Sigmoid colon (tissue), 7 donors: ENCODE results near the gene LMNTD1. TPM values are rescaled to one million over a fixed set of nuclear protein-coding genes. Genes with fewer than 3 reads are reported as not detected.
"Not testable (repeated sequence)": the region's sequence is repeated elsewhere in the genome, so short reads cannot be mapped to it uniquely, and the experiment has no call there.

ENCODE experiments used
- DNase-seq: peaks from one replicate; pipeline ENCODE4 v3.0.0-alpha.2; 2019
- H3K27ac ChIP-seq, 4 donors: fragments of 200-600 bp; sonication (generic); one replicate each; pipeline ENCODE4 v1.5.1; 2016 to 2019; ENCODE audit warnings: mild to moderate bottlenecking in 1 of 4
- H3K27me3 ChIP-seq, 3 donors: fragments of 200-600 bp; sonication (generic); one replicate each; pipeline ENCODE4 v1.5.1; 2019; ENCODE audit warnings: mild to moderate bottlenecking in 1 of 3
- H3K36me3 ChIP-seq, 4 donors: fragments of 200-600 bp; sonication (generic); one replicate each; pipeline ENCODE4 v1.5.1; 2016 to 2019
- H3K4me1 ChIP-seq, 4 donors: fragments of 200-600 bp; sonication (generic); one replicate each; pipeline ENCODE4 v1.5.1; 2017 to 2019
- H3K4me3 ChIP-seq, 4 donors: fragments of 200-600 bp; sonication (generic); one replicate each; pipeline ENCODE4 v1.5.1; 2017 to 2019; ENCODE audit warnings: mild to moderate bottlenecking in 2 of 4, moderate library complexity in 1 of 4
- H3K9me3 ChIP-seq, 4 donors: fragments of 200-600 bp in 3 of 4; sonication (generic) in 3 of 4; one replicate each; pipeline versions ENCODE4 v1.5.1 to v1.6.1; 2013 to 2019
- CTCF ChIP-seq, 4 experiments: fragments of 450-650 bp in 3 of 4; fragments of 200-600 bp in 1 of 4; IDR thresholded peaks; one replicate each; pipeline ENCODE4 v1.5.1; 2016 to 2019; ENCODE audit warnings: antibody characterized with exemption in 4 of 4, mild to moderate bottlenecking in 3 of 4, moderate library complexity in 2 of 4
- EP300 ChIP-seq, 4 donors: sonication (generic); formaldehyde crosslinking; IDR thresholded peaks; one replicate each; pipeline ENCODE4 v1.6.1; 2017; ENCODE audit warnings: antibody characterized with exemption in 4 of 4
- POLR2A ChIP-seq, 2 donors: fragments of 450-650 bp; IDR thresholded peaks; one replicate each; pipeline ENCODE4 v1.6.1; 2016; ENCODE audit warnings: antibody characterized with exemption in 2 of 2, mild to moderate bottlenecking in 2 of 2, moderate library complexity in 2 of 2
- POLR2AphosphoS5 ChIP-seq, 4 donors: sonication (generic); formaldehyde crosslinking; IDR thresholded peaks; one replicate each; pipeline ENCODE4 v1.6.1; 2017; ENCODE audit warnings: antibody characterized with exemption in 4 of 4
- WGBS, 2 donors: extraction: QIAGEN DNeasy Blood & Tissue Kit; methylation state at CpG; one replicate each; pipeline ENCODE4 v1.1.7; 2013; 5-methylcytosine and 5-hydroxymethylcytosine counted together
- intact Hi-C: fragments of 100-400 bp; cut with DNase I; formaldehyde crosslinking; loops from one replicate; pipeline ENCODE4 v1.15.1; 2023
- polyA plus RNA-seq, 3 donors: library from polyadenylated mRNA; stranded (reverse); fragments of 200-250 nt; gene quantifications; one replicate each; pipeline ENCODE4 v1.2.3, GENCODE V29; 2013
- small RNA-seq, 3 donors: library from RNA; depleted of rRNA; stranded (forward); fragments of <200 nt; gene quantifications; one replicate each; pipeline ENCODE3, GENCODE V24; 2016
- total RNA-seq, 4 donors: library from RNA; depleted of rRNA; stranded (reverse); fragments of >200 nt; gene quantifications; one replicate each; pipeline ENCODE4 v1.1.0, GENCODE V29; 2016
- donor health status: healthy with polysubstance abuse.
- donor health status: Bipolar disorder and iron deficiency.
- donor health status: healthy.

The LMNTD1 gene
- total and polyA plus RNA-seq, 7 donors = 1.5 to 1.9 TPM; not detected in 5

GRCh38 chr12:25433024-25433423, 120.1 kb downstream of the LMNTD1 start:
- DNase-seq = no peak
- TF ChIP-seq POLR2A (IDR thresholded peaks at IDR 0.05) (no peak), CTCF (IDR thresholded peaks at IDR 0.05) (no peak), POLR2AphosphoS5 (IDR thresholded peaks at IDR 0.05) (no peak), EP300 (IDR thresholded peaks at IDR 0.05) (no peak)
- H3K27ac ChIP-seq = peak overlapping the region; percentile 14 to 61 (median 40)
- H3K4me3 ChIP-seq = no peak overlapping the region
- intact Hi-C loops = no loop called here
- H3K9me3 ChIP-seq = no peaks in the 10 kb centered on the region
- no peaks in the 10 kb centered on the region for H3K36me3 ChIP-seq
- peaks cover 0 to 33% (median 25%) of the 10 kb centered on the region in 4 donors for H3K4me1 ChIP-seq
- no peaks in the 10 kb centered on the region for H3K27me3 ChIP-seq

GRCh38 chr12:25427337-25428249, 125.5 kb downstream of the LMNTD1 start:
- no peak for TF ChIP-seq EP300 (IDR thresholded peaks at IDR 0.05)
- TF ChIP-seq POLR2A (IDR thresholded peaks at IDR 0.05) = no peak
- TF ChIP-seq POLR2AphosphoS5 (IDR thresholded peaks at IDR 0.05) = no peak
- TF ChIP-seq CTCF (IDR thresholded peaks at IDR 0.05) = no peak
- Histone ChIP-seq H3K27me3 (no peaks in the 10 kb centered on the region), H3K4me1 (peaks cover 0 to 1% (median under 1%) of the 10 kb centered on the region in 4 donors), H3K27ac (no peak overlapping the region), H3K4me3 (no peak overlapping the region), H3K36me3 (no peaks in the 10 kb centered on the region), H3K9me3 (no peaks in the 10 kb centered on the region)
- WGBS, 2 donors = 67 to 82% methylated on average over 2 of the region's 2 CpGs
- no peak for DNase-seq
- intact Hi-C loops = no loop called here

GRCh38 chr12:25426821-25427220, 126.3 kb downstream of the LMNTD1 start:
- WGBS, 2 donors = 96 to 97% methylated on average over 6 of the region's 6 CpGs
- H3K4me1 ChIP-seq, H3K4me3 ChIP-seq, H3K9me3 ChIP-seq, DNase-seq, intact Hi-C loops, H3K27ac ChIP-seq, H3K27me3 ChIP-seq, H3K36me3 ChIP-seq: not testable (repeated sequence)

Small RNA genes within 50 kb of the gene (small RNA-seq; reads per million reads assigned to genes)
- 0 reads per million in 3 donors for gene TUBB4BP1
